ENCODE measurements around the gene HOXC9.

HOXC9 gene

DNA sequence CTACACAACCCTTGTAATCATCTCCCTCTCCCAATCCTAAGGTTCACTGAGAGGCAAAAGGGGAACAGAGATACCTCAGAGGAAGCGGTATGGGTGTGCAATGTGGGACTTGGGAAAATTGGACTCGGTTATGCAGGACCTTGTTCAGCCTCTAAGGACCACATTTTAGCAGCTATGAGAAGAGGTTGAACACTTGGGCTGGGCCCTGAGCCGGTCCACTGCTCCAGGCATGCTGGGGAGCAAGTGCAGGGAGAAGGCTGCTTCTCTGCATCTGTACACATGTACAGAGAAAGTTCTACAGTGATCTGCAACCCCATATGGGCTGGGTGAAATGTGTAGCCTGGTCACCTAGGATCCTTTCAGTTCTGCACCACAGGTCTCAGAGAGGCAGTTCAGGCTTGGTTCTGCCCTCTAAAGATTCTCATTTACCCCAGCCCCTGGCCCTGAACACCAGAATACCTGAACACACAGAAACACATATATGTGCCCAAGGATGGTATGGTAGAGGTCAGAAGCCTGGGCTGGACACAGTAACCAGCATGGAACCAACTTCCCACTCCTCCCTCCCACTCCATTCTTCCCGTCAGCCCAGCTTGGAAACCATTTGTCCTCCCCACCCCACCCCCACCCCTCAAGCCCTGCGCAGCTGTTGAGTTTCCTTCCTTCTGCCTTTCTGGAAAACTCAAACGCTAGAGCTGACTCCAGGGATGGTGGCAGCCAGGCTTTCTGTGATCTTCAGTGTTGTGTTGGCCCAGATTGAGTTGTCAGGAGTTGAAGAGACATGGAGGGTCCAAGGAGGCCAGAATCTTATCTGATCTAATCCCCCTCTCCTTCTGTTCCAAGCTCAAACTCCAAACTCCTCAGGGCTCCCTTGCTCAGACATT is 43.3 kb downstream of the HOXC9 start:
- no peak for DNase-seq

DNA sequence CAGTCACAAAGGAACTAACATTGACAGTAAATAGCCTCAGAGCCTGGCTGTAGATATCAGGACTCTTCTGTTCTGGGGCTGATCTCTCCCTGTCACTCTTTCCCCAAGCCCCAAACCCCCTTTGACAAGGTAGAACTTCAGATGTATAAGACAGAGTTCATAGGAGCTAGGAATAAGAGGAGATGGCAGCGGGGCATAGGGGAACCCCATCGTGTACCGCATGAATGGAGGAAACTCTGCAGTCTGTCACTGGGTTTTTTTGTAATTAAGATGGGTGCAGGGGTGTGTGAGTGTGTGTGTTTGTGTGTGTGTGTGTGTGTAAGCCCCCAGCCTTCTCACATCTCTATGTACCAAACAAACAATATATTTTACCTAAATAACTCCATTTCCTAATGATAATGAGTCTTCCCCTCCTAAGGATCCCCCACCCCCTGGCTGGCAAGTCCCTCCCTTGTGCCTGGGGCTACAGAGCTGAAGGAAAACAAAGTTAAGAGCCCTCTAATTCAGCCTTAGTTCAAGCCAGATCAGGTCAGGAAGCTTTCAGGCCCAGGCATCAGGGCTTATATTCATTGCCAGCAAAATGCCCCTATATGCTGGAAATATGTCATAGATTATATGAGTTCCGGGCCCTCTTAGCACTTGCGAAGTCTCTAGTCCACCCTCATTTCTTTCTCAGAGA is 44.6 kb downstream of the HOXC9 start:
- no peak for DNase-seq

DNA sequence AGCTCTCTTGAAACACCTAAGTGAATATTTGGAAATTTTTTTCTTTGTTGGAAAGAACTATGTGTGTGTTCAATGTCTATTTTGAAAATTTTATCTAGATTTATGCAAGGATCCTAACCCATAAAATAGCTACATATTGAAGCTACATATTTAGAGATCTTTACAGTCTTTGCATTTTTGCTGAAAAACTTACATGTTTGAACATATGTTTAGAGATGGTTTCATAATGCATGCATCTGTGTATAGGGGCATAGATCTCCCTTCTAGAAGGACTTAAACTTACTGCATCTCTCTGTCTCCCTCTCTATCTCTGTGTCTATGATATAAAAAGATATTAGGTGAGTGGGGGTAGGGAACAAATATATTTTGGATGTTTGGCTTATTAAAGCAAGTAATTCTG is 45.4 kb downstream of the HOXC9 start:
- DNase-seq, result no peak

DNA sequence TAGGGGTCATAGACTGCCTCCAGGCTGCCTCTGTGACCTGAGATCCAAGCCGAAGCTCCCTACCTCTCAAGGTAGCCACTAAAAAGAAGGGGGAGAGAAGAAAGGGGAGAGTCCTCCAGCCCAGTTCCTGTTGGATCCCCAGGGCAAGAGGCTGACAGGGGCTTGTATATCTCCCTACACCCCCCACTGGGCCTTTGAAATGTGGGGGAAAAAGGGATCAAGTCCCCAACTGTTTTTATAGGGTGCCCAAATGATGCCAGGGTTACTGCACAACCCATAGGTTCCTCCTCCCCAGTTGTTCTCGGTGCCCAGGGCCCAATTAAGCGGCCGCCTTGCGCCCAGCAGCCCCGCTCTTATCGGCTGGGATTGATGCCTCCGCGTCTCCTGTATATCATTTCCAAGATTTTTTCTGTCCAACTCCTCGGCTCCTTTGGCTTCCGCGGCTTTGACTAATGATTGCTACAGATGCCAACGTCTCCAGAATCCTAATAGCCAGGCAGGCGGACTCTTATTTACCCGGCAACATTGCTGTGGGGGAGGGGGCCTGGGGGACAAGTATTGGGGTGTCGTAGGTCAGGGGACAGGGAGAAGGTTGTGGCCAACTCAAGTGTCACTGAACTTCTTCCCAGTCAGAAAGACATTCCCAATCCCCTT is 46.0 kb downstream of the HOXC9 start:
- no peak for DNase-seq

DNA sequence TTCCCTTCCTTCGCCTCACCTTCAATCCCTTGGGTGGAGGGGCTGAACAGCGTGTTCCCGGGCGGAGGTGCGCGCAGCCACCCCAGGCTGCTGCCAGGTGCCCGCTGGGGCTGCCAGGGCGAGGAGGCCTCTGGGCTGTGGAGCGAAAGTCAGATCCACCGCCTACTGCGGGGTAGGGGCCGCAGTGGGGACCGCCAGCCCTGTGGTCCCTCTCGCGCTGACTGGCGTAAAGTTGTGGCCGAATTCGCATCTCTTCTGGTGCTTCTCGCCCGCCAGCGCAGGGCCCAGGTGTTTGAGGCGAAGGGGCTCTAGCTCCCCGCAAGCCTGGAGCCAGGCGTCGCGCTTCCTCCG is 46.8 kb downstream of the HOXC9 start:
- no peak for DNase-seq

DNA sequence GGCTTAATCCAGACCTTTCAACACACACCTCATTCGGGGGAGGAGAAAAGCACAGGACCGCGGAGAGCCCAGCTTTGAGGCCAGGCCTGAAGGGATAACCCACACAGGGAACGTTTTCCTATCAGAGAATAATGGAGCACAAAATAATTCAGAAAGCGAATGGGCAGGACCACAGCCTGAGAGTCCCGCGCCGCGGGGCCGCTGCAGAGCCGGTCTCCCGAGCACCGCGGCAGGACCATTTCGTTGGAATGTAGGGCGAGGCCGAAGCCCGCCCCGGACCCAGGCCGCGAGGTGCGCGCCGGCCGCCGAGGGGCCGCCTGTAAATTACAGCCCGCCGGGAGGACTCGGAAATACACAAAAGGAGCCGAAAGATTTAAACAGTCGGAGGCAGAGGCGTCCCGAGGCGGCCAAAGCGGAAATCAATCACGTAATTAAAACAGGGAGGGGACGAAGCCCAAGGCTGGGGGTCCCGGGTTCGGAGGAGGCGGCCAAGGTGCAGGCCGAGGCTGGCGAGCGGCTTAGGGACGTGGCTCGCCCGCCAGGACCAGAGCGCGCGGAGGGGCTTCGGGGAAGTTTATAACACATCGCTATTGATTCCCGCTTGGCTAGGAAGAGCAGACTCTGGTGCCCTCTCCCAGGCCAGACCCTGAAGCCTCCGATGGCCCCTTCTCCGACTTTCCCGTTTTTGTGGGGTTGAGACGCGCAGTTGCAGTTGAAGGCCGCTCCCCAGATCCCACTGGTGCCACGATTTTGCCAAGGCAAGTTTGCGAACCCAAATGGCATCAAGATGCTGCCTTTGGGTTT is 47.4 kb downstream of the HOXC9 start:
- no peak for DNase-seq

DNA sequence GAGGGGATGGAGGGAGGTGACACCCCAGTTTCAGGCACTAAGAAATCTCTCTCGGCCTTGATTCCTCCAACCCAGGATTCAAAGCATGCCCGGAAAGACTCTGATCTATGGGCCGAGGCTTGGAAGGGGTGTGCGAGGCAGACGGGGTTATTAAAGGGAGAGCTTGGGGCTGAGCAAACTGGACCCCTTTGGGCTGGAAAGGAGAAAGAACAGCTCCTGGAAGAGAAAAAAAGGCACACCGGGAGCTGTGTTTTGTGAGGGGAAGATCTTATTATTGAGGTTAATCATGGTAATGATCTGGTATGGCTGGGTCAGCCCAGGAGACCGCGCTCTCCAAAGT is 48.0 kb downstream of the HOXC9 start:
- DNase-seq, result no peak

DNA sequence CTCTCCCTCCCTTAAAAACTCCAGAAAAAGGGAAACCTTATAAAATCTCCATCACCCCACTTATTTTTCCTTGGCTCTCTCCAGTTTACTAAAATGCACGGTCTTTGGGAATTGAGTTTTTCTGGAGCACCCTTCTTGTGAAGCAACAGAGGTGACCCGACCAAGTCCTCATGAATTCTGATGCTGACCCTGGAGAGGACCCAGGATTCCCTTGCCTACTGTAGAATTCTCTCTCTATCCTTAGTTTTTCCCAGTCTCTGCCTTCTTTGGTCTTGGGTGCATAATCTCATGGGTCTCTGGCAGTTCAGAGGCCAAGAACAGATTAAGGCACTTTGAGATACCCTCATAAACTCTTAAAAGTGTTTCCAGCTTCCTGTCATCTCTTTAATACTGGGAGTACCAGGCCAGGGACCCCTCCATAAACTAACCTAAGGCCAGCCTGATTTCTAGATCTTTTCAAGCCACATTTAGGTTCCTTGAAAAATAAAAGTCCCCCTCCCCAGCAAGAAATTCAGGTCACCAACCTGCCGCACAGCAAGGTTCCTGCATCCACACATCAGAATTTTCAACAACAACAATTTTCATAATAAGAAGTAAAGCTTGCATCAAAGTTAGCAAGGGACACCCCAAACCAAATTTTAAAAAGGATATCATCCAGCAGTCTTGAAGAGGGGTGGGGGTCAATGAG is 48.6 kb downstream of the HOXC9 start:
- DNase-seq, result no peak

DNA sequence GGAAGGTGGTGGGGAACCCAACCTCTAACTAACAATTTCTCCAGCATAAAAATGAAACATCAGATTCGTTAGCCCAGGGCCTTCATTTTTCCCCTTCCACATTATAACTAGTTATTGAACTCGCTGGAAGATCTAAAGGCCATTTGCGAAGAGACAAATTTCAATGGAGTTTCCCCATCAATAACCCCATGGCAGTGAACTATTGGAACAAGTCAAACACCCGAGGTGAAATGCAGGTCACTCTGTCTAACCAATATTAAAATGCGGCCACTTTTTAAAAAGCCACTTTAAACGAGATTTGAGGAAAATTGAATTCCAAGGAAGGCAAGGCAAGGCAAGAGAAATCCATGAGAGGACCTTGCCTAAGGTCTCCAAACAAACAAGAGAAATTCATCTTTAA is 49.1 kb downstream of the HOXC9 start:
- no peak for DNase-seq

DNA sequence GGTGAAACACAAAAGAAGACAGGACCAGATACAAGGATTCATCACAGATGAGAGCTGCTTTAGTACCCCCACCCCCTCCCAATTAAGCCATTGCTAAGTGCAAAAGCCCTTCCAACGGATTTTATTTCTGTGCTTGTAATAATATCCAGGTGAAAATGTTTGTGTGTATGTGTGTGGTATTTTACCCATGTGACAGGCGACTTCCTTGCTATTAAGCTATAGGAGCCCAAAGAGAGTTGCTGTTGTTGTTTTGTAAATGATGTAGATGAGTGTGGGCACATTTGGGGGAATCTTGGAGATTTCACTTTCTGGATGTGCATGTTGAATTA is 50.5 kb downstream of the HOXC9 start:
- DNase-seq, result no peak

DNA sequence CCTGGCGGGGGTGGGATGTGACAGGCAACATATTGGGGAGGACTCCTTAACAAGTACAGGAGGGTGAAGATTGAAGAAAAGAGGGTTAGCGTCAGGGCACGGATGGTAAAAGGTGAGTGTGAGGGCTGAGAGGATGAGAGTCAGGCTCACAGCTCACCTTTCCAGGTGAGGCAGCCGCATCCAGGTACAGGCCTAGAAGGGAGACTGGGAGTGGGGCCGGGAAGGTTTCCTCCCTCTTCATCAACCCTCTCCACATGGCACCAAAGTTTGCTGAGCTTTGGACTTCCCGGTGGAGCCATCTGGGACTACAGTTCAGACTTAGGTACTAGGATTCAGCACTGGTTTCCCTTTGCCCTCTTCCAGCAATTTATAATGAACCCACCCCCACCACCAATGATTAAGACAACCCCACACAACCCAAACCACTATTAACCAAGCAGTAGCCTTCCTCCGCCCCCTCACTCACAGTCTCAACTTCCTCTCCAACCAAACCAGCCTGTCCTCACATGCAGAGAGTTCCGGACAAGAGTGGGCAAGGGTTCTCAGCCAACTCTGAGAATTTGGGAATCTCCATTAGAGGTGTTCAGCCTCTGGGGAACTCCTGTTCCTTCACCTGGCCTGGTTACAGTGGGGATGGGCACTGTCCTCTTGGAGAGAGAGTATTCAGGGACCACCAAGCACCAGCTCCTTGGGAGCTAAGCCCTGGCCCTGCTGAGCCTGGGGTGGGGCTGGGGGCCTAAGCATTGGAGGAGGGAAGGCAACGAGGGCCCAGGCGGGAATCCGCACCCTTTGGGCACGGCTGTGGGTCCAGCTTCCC is 51.3 kb downstream of the HOXC9 start:
- DNase-seq, result no peak

DNA sequence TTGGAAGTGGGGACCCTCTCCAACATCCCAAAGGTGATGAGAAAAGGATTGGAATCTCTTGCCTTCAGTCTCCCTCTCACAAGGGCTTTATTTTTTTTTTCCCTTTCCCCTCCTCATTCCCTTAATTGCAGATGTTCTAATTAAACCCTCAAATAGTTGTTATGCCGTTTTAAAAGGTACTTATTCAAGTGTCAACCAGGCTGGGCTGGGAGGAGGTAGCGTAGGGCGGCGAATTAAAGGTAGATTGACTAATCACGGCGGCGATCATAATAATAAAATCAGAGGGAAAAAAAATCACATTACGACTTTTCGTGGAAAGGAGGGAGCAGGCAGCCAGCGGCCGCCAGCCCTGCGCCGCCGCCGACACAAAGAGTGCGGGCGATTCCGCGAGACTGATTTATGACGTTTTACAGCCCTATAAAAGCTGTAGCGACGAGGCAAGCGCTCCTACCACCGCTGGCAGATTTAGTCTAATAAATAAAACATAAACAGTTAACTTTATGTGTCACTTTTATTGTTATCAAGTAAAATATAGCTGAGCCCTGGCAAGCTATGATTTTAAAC is 52.0 kb downstream of the HOXC9 start:
- no peak for DNase-seq

DNA sequence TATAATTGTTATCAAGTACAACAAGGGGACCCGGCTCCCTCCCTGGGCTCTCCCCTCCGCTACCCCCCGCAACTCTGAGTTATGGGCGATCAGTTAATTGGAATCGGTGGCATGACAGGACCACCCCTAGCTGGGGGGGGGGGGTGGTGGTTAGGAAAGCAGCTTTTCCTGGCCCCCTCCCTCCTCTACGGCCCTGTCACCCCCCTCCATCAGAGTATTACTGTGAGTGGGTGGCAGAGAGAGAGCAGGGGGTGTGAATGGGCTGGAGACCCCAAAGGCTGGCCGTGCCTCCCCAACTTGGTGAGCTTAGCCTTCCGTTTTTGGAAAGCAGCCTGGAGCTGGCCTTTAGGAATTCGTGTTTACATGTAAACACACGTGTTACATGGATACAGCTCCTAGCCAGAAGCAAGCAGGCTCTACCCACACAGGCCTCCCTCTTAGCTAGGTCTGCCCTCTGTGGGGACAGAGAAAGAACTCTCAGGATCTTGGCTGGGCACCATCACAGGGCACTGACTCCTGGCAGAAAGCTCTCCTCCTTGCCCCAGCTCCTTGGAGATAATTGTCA is 52.6 kb downstream of the HOXC9 start:
- DNase-seq, result no peak

Data from DMS 273 treated with DMSO at 0.1 percent for 48 hours (cell line).